ENCODE results near the gene TNNC2. TPM values are rescaled to one million over a fixed set of nuclear protein-coding genes. Genes with fewer than 3 reads are reported as not detected.

The TNNC2 gene
- total and polyA plus RNA-seq, 2 donors (not counting 3 experiments of a cell fraction or from before 2014, with no cell fraction given): 0.26 TPM; not detected in 1

DNA sequence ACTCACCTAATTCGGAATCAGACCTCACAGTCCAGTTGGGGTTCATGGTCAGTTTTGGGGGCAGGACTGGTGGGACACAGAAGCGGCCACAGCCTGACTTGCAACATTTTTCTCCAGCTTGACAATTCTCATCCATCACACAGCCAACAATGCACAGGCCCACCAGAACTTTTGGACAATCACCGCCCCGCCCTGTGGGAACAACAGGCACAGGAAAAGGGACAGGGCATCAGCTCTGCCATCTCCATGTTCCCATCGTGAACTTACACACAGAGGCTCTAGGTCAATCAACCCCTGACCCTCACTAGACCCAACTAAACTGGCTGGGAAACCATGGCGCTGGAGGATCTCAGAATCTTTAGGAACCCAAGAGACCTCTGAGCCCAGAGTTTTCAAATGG, 51.7 kb downstream of the TNNC2 start:
- ChIA-PET CTCF (no interaction called here), POLR2A (no interaction called here)
- Histone ChIP-seq H3K4me3 (replicated peaks in 1 of 3; ENCODE audit: insufficient read depth in 1 of 3, low read depth in 1 of 3, low read length in 3 of 3) (no peak overlapping the region), H3K9me1 (replicated peaks; ENCODE audit: control insufficient read depth, extremely low read depth, insufficient read depth, low read length) (no peaks in the 10 kb centered on the region), H3K9ac (replicated peaks; ENCODE audit: extremely low read depth, insufficient read depth, low read length) (no peak overlapping the region), H2AFZ (ENCODE audit: low read depth, low read length) (no peak overlapping the region), H3K27me3 (ENCODE audit: control insufficient read depth in 2 of 2, insufficient read depth in 2 of 2, low read length in 2 of 2) (peaks cover 0 to 4% of the 10 kb centered on the region in 2 experiments), H4K20me1 (replicated peaks; ENCODE audit: control insufficient read depth, extremely low read depth, insufficient read depth, low read length) (no peaks in the 10 kb centered on the region), H3K36me3 (ENCODE audit: control insufficient read depth in 2 of 2, extremely low read depth in 1 of 2, insufficient read depth in 2 of 2, low read length in 2 of 2) (no peaks in the 10 kb centered on the region), H3K79me2 (ENCODE audit: control insufficient read depth, insufficient read depth, low read length) (no peaks in the 10 kb centered on the region), H3K4me1 (ENCODE audit: control insufficient read depth, extremely low read depth, insufficient read depth, low read length) (peaks cover 21% of the 10 kb centered on the region), H3K9me3 (replicated peaks; ENCODE audit: control insufficient read depth, insufficient read depth, low read length) (no peaks in the 10 kb centered on the region), H3K27ac (ENCODE audit: insufficient read depth, low read depth, low read length) (no peak overlapping the region), H3K4me2 (ENCODE audit: insufficient read depth, low read length) (no peak overlapping the region)
- dilution Hi-C loops (cut with MboI; ENCODE audit: extremely low pct_ligation_motif_present, low sequenced_read_pairs): no loop called here
- DNase-seq (ENCODE audit: low read depth, low spot score) (no peak), FAIRE-seq (no peak)
- intact Hi-C loops (cut with micrococcal nuclease): loop anchor here (10.0 kb wide), 1 partner anchor 151 kb away; the partner anchor contains the start of gene WFDC10A
- no TSS peak for BruUV-seq (replicated peaks)
- TF ChIP-seq POLR2AphosphoS5 (IDR thresholded peaks at IDR 0.05; ENCODE audit: insufficient read depth, low read depth, low read length): no peak
- TF ChIP-seq EZH2 (IDR thresholded peaks at IDR 0.05; ENCODE audit: borderline replicate concordance, low read depth, low read length, severe bottlenecking): no peak
- TF ChIP-seq, protein P1, sequence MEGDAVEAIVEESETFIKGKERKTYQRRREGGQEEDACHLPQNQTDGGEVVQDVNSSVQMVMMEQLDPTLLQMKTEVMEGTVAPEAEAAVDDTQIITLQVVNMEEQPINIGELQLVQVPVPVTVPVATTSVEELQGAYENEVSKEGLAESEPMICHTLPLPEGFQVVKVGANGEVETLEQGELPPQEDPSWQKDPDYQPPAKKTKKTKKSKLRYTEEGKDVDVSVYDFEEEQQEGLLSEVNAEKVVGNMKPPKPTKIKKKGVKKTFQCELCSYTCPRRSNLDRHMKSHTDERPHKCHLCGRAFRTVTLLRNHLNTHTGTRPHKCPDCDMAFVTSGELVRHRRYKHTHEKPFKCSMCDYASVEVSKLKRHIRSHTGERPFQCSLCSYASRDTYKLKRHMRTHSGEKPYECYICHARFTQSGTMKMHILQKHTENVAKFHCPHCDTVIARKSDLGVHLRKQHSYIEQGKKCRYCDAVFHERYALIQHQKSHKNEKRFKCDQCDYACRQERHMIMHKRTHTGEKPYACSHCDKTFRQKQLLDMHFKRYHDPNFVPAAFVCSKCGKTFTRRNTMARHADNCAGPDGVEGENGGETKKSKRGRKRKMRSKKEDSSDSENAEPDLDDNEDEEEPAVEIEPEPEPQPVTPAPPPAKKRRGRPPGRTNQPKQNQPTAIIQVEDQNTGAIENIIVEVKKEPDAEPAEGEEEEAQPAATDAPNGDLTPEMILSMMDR (IDR thresholded peaks at IDR 0.05; ENCODE audit: extremely low read depth in 1 of 2, insufficient read depth in 1 of 2, low read depth in 1 of 2, low read length in 2 of 2): no peak
- no peak for TF ChIP-seq JUN (IDR thresholded peaks at IDR 0.05; ENCODE audit: borderline replicate concordance, insufficient read depth, insufficient read length, low read depth)
- TF ChIP-seq GATA2 (IDR thresholded peaks at IDR 0.05; ENCODE audit: insufficient read depth, insufficient read length, low read depth, low read length): no peak
- no peak for TF ChIP-seq MYC (IDR thresholded peaks at IDR 0.05; ENCODE audit: low read depth, low read length)
- TF ChIP-seq, protein P2, sequence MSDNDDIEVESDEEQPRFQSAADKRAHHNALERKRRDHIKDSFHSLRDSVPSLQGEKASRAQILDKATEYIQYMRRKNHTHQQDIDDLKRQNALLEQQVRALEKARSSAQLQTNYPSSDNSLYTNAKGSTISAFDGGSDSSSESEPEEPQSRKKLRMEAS (IDR thresholded peaks at IDR 0.05; ENCODE audit: insufficient read depth, insufficient read length): no peak
- TF ChIP-seq POLR2A (IDR thresholded peaks at IDR 0.05; ENCODE audit: low read depth, low read length): no peak
- no peak for TF ChIP-seq FOS (IDR thresholded peaks at IDR 0.05; ENCODE audit: borderline replicate concordance, insufficient read depth, low read length)

All from endothelial cell of umbilical vein (primary cell).